Prostate gland (tissue), 2 donors: ENCODE data around the gene USP47. TPM values are rescaled to one million over a fixed set of nuclear protein-coding genes. Genes with fewer than 3 reads are reported as not detected.
A peak's percentile ranks its signal among the peaks of the same experiment; 100 is the strongest.

Source experiments
- DNase-seq: peaks from one replicate; pipeline ENCODE4 v3.0.0-alpha.2; 2019; ENCODE audit warnings: low spot score
- H3K27ac ChIP-seq, 2 donors: fragments of 200-600 bp; sonication (generic); 2 replicates each; pipeline ENCODE4 v1.5.1; 2017 to 2019
- H3K27me3 ChIP-seq: fragments of 200-600 bp; sonication (generic); replicated peaks from 2 replicates; pipeline ENCODE4 v1.5.1; 2019; ENCODE audit not compliant: insufficient read depth
- H3K36me3 ChIP-seq, 2 donors: fragments of 200-600 bp; sonication (generic); 1 replicate in 1 of 2; 2 replicates in 1 of 2; pipeline versions ENCODE4 v1.5.1 to v1.8.1; 2017 to 2019
- H3K4me1 ChIP-seq: fragments of 200-600 bp; sonication (generic); replicated peaks from 2 replicates; pipeline ENCODE4 v1.5.1; 2019
- H3K4me3 ChIP-seq, 2 donors: fragments of 200-600 bp; sonication (generic); 2 replicates each; pipeline ENCODE4 v1.5.1; 2017 to 2019
- H3K9me3 ChIP-seq: fragments of 200-600 bp; sonication (generic); 2 replicates; pipeline ENCODE4 v1.5.1; 2017
- POLR2A ChIP-seq: fragments of 450-650 bp; IDR thresholded peaks from one replicate; pipeline ENCODE4 v1.6.1; 2016; ENCODE audit warnings: antibody characterized with exemption, mild to moderate bottlenecking
- POLR2AphosphoS5 ChIP-seq: sonication (generic); formaldehyde crosslinking; IDR thresholded peaks from one replicate; pipeline ENCODE4 v1.6.1; 2017; ENCODE audit warnings: antibody characterized with exemption
- WGBS: methylation state at CpG from one replicate; pipeline ENCODE4 v1.1.5; 2018; 5-methylcytosine and 5-hydroxymethylcytosine counted together
- intact Hi-C: fragments of 100-400 bp; cut with DNase I; formaldehyde crosslinking; loops from one replicate; pipeline ENCODE4 v1.14.2; 2022
- total RNA-seq, 2 donors: library from RNA; depleted of rRNA; stranded (reverse); fragments of >200 nt; gene quantifications; one replicate each; pipeline ENCODE4 v1.1.0, GENCODE V29; 2016
- TF ChIP-seq, protein P1 (sequence below), 4 experiments: fragments of 200-600 bp in 2 of 4; fragments of 450-650 bp in 2 of 4; sonication (generic) in 2 of 4; IDR thresholded peaks; 1 replicate in 3 of 4; 2 replicates in 1 of 4; pipeline ENCODE4 v1.5.1; 2016 to 2019; ENCODE audit warnings: antibody characterized with exemption in 4 of 4, mild to moderate bottlenecking in 2 of 4, moderate library complexity in 2 of 4

Gene USP47
- total RNA-seq, 2 donors from 2014 or later: 58.4 to 76.6 TPM

DNA sequence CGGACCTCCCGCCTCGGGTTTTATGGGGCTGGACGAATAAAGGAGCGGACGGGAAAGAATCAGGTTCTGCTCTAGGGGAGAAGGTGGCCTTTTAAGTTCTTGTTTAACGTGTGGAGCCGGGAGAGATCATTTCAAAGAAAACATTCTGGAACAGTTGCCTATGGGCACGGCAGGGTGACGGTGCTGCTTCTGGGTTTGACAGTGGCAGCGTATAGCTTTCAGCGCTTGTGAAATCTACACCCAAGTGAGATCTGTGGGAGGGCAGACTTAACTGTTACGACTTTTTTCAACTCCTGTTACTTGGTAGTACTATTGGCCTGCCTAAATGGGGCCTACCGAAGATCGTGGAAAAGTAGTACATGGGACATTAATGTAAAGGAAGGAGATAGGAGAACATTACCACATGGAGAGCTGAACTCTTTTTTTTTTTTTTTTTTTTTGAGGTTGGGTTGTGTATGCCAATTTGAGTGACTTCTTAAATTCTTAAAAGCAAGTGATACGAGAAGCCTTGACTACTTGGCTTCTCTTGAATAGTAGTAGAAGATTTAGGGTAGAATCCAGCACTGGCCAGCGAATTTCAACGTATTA lies 743 bp downstream of the USP47 start:
- H3K27me3 ChIP-seq: no peaks in the 10 kb centered on the region
- H3K4me1 ChIP-seq: peaks cover 17% of the 10 kb centered on the region
- no peaks in the 10 kb centered on the region for H3K9me3 ChIP-seq
- intact Hi-C loops: no loop called here
- WGBS: under 1% methylated on average over 18 of the region's 18 CpGs
- H3K4me3 ChIP-seq: peak overlapping the region; percentile 77 to 79
- TF ChIP-seq, protein P1, sequence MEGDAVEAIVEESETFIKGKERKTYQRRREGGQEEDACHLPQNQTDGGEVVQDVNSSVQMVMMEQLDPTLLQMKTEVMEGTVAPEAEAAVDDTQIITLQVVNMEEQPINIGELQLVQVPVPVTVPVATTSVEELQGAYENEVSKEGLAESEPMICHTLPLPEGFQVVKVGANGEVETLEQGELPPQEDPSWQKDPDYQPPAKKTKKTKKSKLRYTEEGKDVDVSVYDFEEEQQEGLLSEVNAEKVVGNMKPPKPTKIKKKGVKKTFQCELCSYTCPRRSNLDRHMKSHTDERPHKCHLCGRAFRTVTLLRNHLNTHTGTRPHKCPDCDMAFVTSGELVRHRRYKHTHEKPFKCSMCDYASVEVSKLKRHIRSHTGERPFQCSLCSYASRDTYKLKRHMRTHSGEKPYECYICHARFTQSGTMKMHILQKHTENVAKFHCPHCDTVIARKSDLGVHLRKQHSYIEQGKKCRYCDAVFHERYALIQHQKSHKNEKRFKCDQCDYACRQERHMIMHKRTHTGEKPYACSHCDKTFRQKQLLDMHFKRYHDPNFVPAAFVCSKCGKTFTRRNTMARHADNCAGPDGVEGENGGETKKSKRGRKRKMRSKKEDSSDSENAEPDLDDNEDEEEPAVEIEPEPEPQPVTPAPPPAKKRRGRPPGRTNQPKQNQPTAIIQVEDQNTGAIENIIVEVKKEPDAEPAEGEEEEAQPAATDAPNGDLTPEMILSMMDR (IDR thresholded peaks at IDR 0.05): no peak
- TF ChIP-seq POLR2AphosphoS5 (peak; percentile 39), POLR2A (peak; percentile 43)
- H3K36me3 ChIP-seq: no peaks in the 10 kb centered on the region
- H3K27ac ChIP-seq: peak overlapping the region; percentile 98 to 99
- peak; percentile 62 for DNase-seq

DNA sequence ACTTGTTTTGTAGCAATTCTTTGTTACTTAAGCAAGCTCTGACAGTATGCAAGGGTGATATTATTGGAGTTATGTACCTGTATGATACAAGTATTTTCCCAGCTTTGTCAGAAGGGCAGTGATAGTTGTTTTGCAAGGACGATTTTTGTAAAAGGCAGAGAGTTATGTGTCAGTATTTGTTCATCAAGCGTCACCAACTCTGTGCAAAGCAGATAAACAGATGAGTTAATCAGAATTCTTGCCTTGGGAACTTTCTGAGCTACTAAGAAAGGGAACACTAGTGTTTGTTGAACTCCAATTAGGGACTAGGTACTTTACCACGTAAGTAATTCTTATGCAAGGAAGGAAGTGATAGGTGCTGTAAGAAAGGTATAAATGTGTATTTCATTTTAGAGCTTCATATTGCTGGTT lies 1.4 kb downstream of the USP47 start:
- Histone ChIP-seq H3K27ac (peak overlapping the region; percentile 98 to 99), H3K9me3 (no peaks in the 10 kb centered on the region), H3K36me3 (no peaks in the 10 kb centered on the region), H3K4me1 (peaks cover 17% of the 10 kb centered on the region), H3K27me3 (no peaks in the 10 kb centered on the region), H3K4me3 (peak overlapping the region; percentile 77 to 79)
- TF ChIP-seq POLR2A (peak; percentile 40), POLR2AphosphoS5 (peak; percentile 67)
- TF ChIP-seq, protein P1 (IDR thresholded peaks at IDR 0.05): no peak
- intact Hi-C loops: no loop called here
- peak; percentile 15 for DNase-seq
- under 1% methylated on average over 3 of the region's 3 CpGs for WGBS

DNA sequence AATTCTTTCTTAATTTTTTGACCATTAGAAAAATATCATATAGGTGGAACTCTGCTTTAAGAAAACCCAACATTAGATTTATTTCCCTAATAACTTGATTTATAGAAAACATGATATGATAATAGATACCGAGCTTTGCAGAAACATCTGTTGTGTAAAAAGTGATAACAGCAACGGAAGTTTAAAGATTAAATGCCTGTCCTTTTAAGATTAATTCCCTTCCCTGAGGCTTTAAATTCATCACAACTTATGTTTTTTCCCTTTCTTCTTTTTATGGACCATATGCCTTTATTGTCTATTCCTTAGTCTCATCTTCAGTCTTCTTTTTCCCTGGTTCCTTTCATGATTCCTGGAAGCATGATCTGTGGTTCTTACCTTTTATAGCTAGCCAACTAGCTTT lies 1.9 kb downstream of the USP47 start:
- Histone ChIP-seq H3K4me1 (peaks cover 17% of the 10 kb centered on the region), H3K36me3 (no peaks in the 10 kb centered on the region), H3K27ac (peak overlapping the region; percentile 98 to 99), H3K9me3 (no peaks in the 10 kb centered on the region), H3K27me3 (no peaks in the 10 kb centered on the region), H3K4me3 (peak overlapping the region; percentile 77 to 79)
- 2% methylated on average over 2 of the region's 2 CpGs for WGBS
- TF ChIP-seq POLR2AphosphoS5: no peak
- no peak for DNase-seq
- intact Hi-C loops: no loop called here

DNA sequence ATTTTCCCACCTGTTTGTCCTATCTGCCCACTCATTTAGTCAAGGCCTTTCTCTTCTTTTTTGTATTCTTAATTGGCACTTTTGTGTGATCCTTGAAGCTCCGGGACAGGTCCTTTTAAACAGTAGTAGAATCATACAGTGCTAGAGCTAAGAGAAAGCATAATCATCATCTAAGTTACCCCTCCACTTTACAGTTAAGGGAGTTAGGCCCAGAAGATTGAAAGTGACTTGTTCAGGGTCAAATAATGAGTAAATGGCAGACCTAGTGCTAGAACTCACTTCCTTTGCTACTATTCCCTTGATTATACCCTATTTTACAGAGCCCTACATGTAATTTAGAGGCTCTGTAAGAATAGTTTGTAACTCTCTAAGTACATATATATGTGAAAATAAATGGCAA lies 2.5 kb downstream of the USP47 start:
- Histone ChIP-seq H3K4me1 (peaks cover 17% of the 10 kb centered on the region), H3K9me3 (no peaks in the 10 kb centered on the region), H3K36me3 (no peaks in the 10 kb centered on the region), H3K4me3 (peak overlapping the region in 1 of 2 donors; percentile 79), H3K27ac (peak overlapping the region; percentile 98 to 99), H3K27me3 (no peaks in the 10 kb centered on the region)
- TF ChIP-seq POLR2A (no peak), POLR2AphosphoS5 (no peak)
- TF ChIP-seq, protein P1 (IDR thresholded peaks at IDR 0.05): no peak
- intact Hi-C loops: no loop called here
- DNase-seq: no peak
- 31% methylated on average over 1 of the region's 1 CpG for WGBS

DNA sequence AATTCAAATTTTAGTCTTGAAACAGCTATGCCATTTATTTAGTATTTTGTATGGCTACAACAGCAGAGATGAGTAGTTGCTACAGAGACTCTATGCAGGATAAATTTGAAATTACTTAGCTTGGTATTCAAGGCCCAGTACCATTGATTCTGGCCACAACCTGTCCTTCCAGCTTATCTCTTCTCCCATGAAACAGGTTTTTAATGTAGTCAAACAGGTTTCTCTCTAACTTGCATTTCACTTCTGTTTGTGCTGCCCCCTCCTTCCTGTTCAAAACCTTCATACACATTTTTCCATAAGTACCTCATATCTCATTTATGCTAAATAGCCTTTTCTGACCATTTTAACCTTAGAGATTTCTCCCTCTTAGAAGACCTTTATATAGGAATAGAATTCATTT lies 3.3 kb downstream of the USP47 start:
- H3K4me1 ChIP-seq: peaks cover 17% of the 10 kb centered on the region
- TF ChIP-seq POLR2AphosphoS5 (peak; percentile 80), POLR2A (no peak)
- TF ChIP-seq, protein P1 (IDR thresholded peaks at IDR 0.05): peak in 1 of 4 experiments; percentile 4
- H3K27ac ChIP-seq: peak overlapping the region; percentile 98 to 99
- no peaks in the 10 kb centered on the region for H3K9me3 ChIP-seq
- peak; percentile 36 for DNase-seq
- H3K27me3 ChIP-seq: no peaks in the 10 kb centered on the region
- H3K4me3 ChIP-seq: no peak overlapping the region
- no peaks in the 10 kb centered on the region for H3K36me3 ChIP-seq
- intact Hi-C loops: loop anchor here (5.0 kb wide), 1 partner anchor 38 kb away; no protein-coding TSS in a partner anchor
